ENCODE data around the gene ZNF148.

DNA sequence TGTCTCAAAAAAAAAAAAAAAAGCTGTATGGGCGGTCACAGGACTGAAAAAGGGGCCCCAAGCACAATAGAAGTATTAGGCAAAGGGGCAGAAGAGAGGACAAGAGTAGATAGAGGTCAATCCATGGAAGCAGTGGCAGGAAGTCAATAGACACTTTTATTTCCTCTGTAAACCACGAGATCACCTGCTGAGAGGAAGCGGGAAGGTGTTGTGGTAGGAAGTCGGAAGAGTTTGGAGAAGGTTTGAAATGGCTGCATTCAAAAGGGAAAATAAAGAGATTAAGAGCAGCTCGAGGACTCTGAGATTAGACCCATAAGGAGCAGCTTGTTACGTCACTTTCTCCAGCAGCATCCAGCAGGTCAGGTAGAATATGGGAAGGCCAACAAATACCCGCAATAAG lies 14.2 kb upstream of the ZNF148 start:
- TF ChIP-seq, protein P1, sequence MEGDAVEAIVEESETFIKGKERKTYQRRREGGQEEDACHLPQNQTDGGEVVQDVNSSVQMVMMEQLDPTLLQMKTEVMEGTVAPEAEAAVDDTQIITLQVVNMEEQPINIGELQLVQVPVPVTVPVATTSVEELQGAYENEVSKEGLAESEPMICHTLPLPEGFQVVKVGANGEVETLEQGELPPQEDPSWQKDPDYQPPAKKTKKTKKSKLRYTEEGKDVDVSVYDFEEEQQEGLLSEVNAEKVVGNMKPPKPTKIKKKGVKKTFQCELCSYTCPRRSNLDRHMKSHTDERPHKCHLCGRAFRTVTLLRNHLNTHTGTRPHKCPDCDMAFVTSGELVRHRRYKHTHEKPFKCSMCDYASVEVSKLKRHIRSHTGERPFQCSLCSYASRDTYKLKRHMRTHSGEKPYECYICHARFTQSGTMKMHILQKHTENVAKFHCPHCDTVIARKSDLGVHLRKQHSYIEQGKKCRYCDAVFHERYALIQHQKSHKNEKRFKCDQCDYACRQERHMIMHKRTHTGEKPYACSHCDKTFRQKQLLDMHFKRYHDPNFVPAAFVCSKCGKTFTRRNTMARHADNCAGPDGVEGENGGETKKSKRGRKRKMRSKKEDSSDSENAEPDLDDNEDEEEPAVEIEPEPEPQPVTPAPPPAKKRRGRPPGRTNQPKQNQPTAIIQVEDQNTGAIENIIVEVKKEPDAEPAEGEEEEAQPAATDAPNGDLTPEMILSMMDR (IDR thresholded peaks at IDR 0.05), result no peak
- TF ChIP-seq POLR2AphosphoS5 (IDR thresholded peaks at IDR 0.05; ENCODE audit: low read depth, low read length), result no peak
- TF ChIP-seq, protein P2, sequence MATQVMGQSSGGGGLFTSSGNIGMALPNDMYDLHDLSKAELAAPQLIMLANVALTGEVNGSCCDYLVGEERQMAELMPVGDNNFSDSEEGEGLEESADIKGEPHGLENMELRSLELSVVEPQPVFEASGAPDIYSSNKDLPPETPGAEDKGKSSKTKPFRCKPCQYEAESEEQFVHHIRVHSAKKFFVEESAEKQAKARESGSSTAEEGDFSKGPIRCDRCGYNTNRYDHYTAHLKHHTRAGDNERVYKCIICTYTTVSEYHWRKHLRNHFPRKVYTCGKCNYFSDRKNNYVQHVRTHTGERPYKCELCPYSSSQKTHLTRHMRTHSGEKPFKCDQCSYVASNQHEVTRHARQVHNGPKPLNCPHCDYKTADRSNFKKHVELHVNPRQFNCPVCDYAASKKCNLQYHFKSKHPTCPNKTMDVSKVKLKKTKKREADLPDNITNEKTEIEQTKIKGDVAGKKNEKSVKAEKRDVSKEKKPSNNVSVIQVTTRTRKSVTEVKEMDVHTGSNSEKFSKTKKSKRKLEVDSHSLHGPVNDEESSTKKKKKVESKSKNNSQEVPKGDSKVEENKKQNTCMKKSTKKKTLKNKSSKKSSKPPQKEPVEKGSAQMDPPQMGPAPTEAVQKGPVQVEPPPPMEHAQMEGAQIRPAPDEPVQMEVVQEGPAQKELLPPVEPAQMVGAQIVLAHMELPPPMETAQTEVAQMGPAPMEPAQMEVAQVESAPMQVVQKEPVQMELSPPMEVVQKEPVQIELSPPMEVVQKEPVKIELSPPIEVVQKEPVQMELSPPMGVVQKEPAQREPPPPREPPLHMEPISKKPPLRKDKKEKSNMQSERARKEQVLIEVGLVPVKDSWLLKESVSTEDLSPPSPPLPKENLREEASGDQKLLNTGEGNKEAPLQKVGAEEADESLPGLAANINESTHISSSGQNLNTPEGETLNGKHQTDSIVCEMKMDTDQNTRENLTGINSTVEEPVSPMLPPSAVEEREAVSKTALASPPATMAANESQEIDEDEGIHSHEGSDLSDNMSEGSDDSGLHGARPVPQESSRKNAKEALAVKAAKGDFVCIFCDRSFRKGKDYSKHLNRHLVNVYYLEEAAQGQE (IDR thresholded peaks at IDR 0.05; ENCODE audit: insufficient read depth in 1 of 2, low read depth in 2 of 2, low read length in 1 of 2), result no peak
- TF ChIP-seq SIN3A (IDR thresholded peaks at IDR 0.05; ENCODE audit: borderline replicate concordance, insufficient read depth, low read depth, low read length), result no peak
- TF ChIP-seq TCF7L2 (IDR thresholded peaks at IDR 0.05; ENCODE audit: low read depth, low read length), result no peak
